Stimulated activated CD4-positive, alpha-beta T cell treated with anti-CD3 and anti-CD28 coated beads, Interleukin-1b, Interleukin-23, amount 100 ng/mL, for 24 hours (primary cell): Measurements from ENCODE around the gene ANKRD36.
"Not testable (repeated sequence)": the region's sequence is repeated elsewhere in the genome, so short reads cannot be mapped to it uniquely, and the experiment has no call there.

ENCODE experiments used
- DNase-seq, 4 experiments: peaks; one replicate each; pipeline ENCODE4 v3.0.0-alpha.2; 2020; ENCODE audit warnings: low read depth in 4 of 4, low spot score in 1 of 4

ANKRD36 gene

DNA sequence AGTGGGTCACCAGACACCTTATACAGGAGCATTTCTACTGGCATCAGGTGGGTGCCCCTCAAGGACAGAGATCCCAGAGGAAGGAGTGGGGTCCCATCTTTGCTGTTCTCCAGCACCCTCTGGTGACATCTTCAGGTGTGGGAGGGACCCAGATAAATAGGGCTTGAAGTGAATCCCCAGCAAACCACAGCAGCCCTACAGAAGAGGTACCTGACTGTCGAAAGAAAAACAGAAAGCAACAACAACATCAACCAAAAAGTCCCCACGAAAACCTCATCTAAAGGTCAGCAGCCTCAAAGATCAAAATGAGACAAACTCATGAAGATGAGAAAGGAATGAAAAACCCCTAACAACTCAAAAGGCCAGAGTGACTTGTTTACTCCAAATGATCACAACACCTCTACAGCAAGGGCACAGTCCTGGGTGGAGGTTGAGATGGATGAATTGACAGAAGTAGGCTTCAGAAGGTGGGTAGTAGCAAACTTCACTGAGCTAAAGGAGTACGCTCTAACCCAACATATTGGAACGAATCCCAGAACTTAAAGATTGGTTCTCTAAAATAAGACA lies 163.4 kb downstream of the ANKRD36 start:
- not testable (repeated sequence) for DNase-seq

DNA sequence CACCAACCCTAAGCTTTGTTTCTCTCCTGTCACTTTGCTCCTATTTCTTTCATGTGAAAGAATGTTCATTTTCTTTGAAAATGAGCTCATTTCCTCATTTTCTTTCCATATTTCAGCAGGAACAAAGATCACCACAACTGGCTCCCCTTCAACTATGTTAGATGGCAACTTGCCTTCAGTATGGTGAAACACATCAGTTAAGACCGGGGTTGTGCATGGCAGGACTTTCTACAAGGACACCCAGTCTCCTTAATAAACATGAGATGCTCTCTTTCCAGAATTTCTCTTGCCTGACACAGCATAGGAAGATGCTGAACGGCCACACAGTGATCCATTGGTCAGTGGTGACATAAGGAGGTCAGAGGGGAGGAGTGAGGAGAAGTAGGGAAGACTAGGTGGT lies 172.2 kb downstream of the ANKRD36 start:
- not testable (repeated sequence) for DNase-seq

DNA sequence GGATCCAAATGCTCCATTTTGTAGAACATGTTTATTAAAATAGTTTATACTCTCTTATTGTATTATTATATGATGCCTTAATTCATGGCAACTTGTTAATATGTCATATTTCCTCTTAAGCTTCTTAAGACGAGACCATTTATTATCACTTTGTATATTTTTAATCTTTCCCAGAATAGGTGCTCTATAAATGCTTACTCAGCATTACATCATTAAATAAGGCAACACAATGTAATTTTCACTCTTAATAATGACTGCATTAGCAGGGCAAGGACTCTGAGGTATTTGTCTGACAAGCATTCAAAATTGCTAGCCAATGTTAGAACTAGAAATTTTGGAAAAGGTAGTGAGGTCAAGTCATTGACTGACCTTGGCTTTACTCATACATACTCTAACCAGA lies 180.7 kb downstream of the ANKRD36 start:
- not testable (repeated sequence) for DNase-seq
